ENCODE results near the gene SCPEP1.

- no peak for TF ChIP-seq CTCF (IDR thresholded peaks at IDR 0.05)
- TF ChIP-seq POLR2A (IDR thresholded peaks at IDR 0.05): no peak
These were observed 43.5 kb downstream of the SCPEP1 start for GRCh38 chr17:57021226-57021940.
